Ishikawa (cell line): Measurements from ENCODE around the gene RPRD1A.

ENCODE experiments used
- CEBPB ChIP-seq: IDR thresholded peaks from 2 replicates; pipeline ENCODE4 v1.6.1; 2012
- CREB1 ChIP-seq: IDR thresholded peaks from 2 replicates; pipeline ENCODE4 v1.6.1; 2012; ENCODE audit warnings: low read depth
- EGR1 ChIP-seq: IDR thresholded peaks from 2 replicates; pipeline ENCODE4 v1.6.1; 2012
- EP300 ChIP-seq: IDR thresholded peaks from 2 replicates; pipeline ENCODE4 v1.6.1; 2012; ENCODE audit warnings: borderline replicate concordance
- FOXM1 ChIP-seq: IDR thresholded peaks from 2 replicates; pipeline ENCODE4 v1.6.1; 2012; ENCODE audit warnings: low read depth, borderline replicate concordance
- MAX ChIP-seq: IDR thresholded peaks from 2 replicates; pipeline ENCODE4 v1.6.1; 2012
- NFIC ChIP-seq: IDR thresholded peaks from 2 replicates; pipeline ENCODE4 v1.6.1; 2012
- RAD21 ChIP-seq: IDR thresholded peaks from 2 replicates; pipeline ENCODE4 v1.6.1; 2012; ENCODE audit warnings: low read depth
- REST ChIP-seq: IDR thresholded peaks from 2 replicates; pipeline ENCODE4 v1.6.1; 2012; ENCODE audit warnings: low read depth, mild to moderate bottlenecking
- TAF1 ChIP-seq: IDR thresholded peaks from 2 replicates; pipeline ENCODE4 v1.6.1; 2012; ENCODE audit warnings: low read depth, mild to moderate bottlenecking
- TCF12 ChIP-seq: IDR thresholded peaks from 2 replicates; pipeline ENCODE4 v1.6.1; 2012; ENCODE audit warnings: low read depth
- TEAD4 ChIP-seq: IDR thresholded peaks from 2 replicates; pipeline ENCODE4 v1.6.1; 2012
- USF1 ChIP-seq: IDR thresholded peaks from 2 replicates; pipeline ENCODE4 v1.6.1; 2012
- YY1 ChIP-seq: IDR thresholded peaks from 2 replicates; pipeline ENCODE4 v1.6.1; 2012; ENCODE audit warnings: low read depth
- ZBTB7A ChIP-seq: IDR thresholded peaks from 2 replicates; pipeline ENCODE4 v1.6.1; 2012; ENCODE audit warnings: low read depth

RPRD1A gene

GRCh38 chr18:35993013-35993412 lies 74.3 kb downstream of the RPRD1A start:
- TF ChIP-seq REST, result no peak
- no peak for TF ChIP-seq TCF12
- TF ChIP-seq EP300, result no peak
- no peak for TF ChIP-seq TAF1
- no peak for TF ChIP-seq CREB1
- TF ChIP-seq RAD21, result no peak
- no peak for TF ChIP-seq ZBTB7A
- TF ChIP-seq EGR1, result no peak
- TF ChIP-seq MAX, result no peak
- no peak for TF ChIP-seq FOXM1
- TF ChIP-seq YY1, result no peak
- no peak for TF ChIP-seq NFIC
- TF ChIP-seq CEBPB, result no peak
- no peak for TF ChIP-seq TEAD4
- TF ChIP-seq USF1, result no peak

GRCh38 chr18:35991696-35992095 lies 75.7 kb downstream of the RPRD1A start:
- no peak for TF ChIP-seq TCF12

- no peak for TF ChIP-seq CREB1
- no peak for TF ChIP-seq CEBPB
- no peak for TF ChIP-seq USF1
- no peak for TF ChIP-seq MAX
- TF ChIP-seq YY1, result no peak
- TF ChIP-seq FOXM1, result no peak
Observed at GRCh38 chr18:35983818-35984217, 83.5 kb downstream of the RPRD1A start.

GRCh38 chr18:35983147-35983546 lies 84.2 kb downstream of the RPRD1A start:
- TF ChIP-seq TCF12, result no peak
- no peak for TF ChIP-seq REST
- TF ChIP-seq ZBTB7A, result no peak
- no peak for TF ChIP-seq RAD21
- no peak for TF ChIP-seq FOXM1
- no peak for TF ChIP-seq NFIC

GRCh38 chr18:35982409-35983114 lies 84.8 kb downstream of the RPRD1A start:
- TF ChIP-seq ZBTB7A (no peak), REST (no peak), CREB1 (no peak), YY1 (no peak), EP300 (no peak), USF1 (no peak), RAD21 (no peak), TAF1 (no peak), NFIC (no peak), FOXM1 (no peak), TCF12 (no peak), TEAD4 (no peak), MAX (no peak), EGR1 (no peak), CEBPB (no peak)
